Subcutaneous preadipocyte (primary cell): Measurements from ENCODE around the gene LRRC66. TPM values are rescaled to one million over a fixed set of nuclear protein-coding genes. Genes with fewer than 3 reads are reported as not detected.

Experiments
- small RNA-seq: library from RNA; depleted of rRNA; stranded (forward); fragments of <200 nt; gene quantifications from one replicate; pipeline ENCODE3, GENCODE V24; 2012
- total RNA-seq: library from RNA; depleted of rRNA; stranded (reverse); fragments of >200 nt; gene quantifications from 2 replicates; pipeline ENCODE4 v1.2.3, GENCODE V29; 2012

LRRC66 gene, protein sequence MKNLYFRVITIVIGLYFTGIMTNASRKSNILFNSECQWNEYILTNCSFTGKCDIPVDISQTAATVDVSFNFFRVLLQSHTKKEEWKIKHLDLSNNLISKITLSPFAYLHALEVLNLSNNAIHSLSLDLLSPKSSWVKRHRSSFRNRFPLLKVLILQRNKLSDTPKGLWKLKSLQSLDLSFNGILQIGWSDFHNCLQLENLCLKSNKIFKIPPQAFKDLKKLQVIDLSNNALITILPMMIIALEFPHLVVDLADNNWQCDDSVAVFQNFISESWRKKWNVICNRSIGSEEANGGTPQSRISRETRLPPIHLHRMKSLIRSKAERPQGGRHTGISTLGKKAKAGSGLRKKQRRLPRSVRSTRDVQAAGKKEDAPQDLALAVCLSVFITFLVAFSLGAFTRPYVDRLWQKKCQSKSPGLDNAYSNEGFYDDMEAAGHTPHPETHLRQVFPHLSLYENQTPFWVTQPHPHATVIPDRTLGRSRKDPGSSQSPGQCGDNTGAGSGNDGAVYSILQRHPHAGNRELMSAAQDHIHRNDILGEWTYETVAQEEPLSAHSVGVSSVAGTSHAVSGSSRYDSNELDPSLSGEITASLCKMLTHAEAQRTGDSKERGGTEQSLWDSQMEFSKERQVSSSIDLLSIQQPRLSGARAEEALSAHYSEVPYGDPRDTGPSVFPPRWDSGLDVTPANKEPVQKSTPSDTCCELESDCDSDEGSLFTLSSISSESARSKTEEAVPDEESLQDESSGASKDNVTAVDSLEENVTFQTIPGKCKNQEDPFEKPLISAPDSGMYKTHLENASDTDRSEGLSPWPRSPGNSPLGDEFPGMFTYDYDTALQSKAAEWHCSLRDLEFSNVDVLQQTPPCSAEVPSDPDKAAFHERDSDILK
- total RNA-seq, result 0.37 and 0.98 TPM in 2 replicates

GRCh38 chr4:52019936-52020657 is at the start of gene LRRC66:
LRRC66 (minus strand) TSS chr4:52020363; CDS start chr4:52017613, 2,750 bp downstream.

DNA sequence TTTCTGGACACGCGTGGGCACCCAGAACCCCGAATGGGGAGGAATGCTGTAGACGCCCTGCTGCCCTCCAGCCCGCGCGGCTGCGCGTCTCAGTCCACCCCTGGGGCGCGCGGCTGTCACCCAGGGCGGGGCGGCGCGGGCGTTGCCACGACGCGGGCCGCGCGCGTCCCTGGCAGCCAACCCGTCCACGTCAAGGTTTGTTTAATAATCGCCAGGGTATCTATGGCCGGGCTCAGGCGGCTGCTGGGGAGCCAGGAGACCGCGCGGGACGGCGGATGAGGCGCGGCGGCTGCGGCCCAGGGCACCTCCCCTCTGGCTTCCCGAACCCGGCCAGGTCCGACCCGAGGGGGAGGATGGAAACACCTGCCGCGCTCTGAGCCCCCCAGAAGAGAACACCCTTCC is 31.1 kb upstream of the LRRC66 start, which contains the start of gene SPATA18:
TSS of gene SPATA18 (plus strand) at position 92 of the 402 bp plus-strand sequence. CDS start 401 bp downstream, outside the sequence.

DNA sequence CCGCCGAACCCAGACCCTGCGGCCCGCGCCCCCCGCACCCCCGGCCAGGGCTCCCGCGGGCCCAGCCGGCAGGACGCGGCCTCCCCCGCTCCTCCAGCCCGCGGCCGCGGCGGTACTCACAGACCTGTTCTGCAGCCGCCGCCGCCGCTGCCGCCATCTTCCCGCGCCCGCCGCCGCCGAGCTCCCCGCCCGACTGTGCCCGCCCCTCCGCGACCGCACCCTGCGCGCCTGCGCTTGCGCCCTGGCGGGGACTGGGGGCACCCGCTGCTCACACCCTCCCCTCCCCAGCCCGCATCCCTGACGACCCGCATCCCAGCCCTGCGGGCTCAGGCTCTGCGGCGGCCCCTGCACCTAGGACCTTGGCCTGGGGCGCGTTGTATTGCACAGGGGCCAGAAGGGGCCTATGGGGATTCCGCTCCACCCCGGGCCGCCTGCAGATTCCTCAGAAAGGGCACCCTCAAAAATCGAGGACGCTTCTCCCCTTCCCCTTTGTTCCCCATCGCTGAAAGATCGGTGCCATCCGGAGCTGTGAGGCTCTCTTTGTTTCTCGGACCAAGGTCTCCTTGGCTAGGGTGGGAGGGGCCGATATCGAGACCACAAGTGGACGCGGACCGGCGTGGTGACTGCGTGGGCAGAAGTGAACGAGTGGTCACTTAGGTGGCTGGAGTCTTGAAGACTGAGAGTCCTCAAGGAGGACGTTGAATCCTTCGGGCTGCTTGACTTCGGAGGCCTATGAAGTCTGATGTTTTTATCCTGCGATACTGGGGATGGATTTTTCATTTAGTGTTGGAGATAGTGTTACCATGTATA is 18.1 kb upstream of the LRRC66 start, which contains the start of gene SGCB:
TSS of gene SGCB (minus strand) at position 197 of the 810 bp plus-strand sequence. CDS start at position 157, 40 bp downstream.

Small RNA genes within 50 kb of the gene (small RNA-seq; reads per million reads assigned to genes)
- not detected for gene AC104784.1

Other genes with a start within 250 kb of the LRRC66 start
- 30.5 and 40.8 TPM in 2 replicates for gene DCUN1D4, start 177.2 kb downstream of the LRRC66 start, total RNA-seq
- 16.5 and 21.3 TPM in 2 replicates for gene SGCB, start 17.9 kb upstream of the LRRC66 start, total RNA-seq
- 10.9 and 15.4 TPM in 2 replicates for gene SPATA18, start 30.9 kb upstream of the LRRC66 start, total RNA-seq